MG63 (cell line): ENCODE results near the gene PRKD3. TPM values are rescaled to one million over a fixed set of nuclear protein-coding genes. Genes with fewer than 3 reads are reported as not detected.

ENCODE experiments used
- DNase-seq: peaks from one replicate; pipeline ENCODE4 v3.0.0-alpha.2; 2020
- H3K27me3 ChIP-seq: fragments of 250-450 bp; sonication (Bioruptor Pico); 2 replicates; pipeline ENCODE4 v1.5.1; 2020; ENCODE audit warnings: mild to moderate bottlenecking, moderate library complexity
- H3K36me3 ChIP-seq: fragments of 250-450 bp; sonication (Bioruptor Pico); 2 replicates; pipeline ENCODE4 v1.5.1; 2020; ENCODE audit warnings: mild to moderate bottlenecking, moderate library complexity
- H3K4me3 ChIP-seq: fragments of 250-450 bp; sonication (Bioruptor Pico); 2 replicates; pipeline ENCODE4 v1.5.1; 2020; ENCODE audit warnings: mild to moderate bottlenecking, moderate library complexity
- H3K9me3 ChIP-seq: fragments of 250-450 bp; sonication (Bioruptor Pico); 2 replicates; pipeline ENCODE4 v1.5.1; 2020; ENCODE audit warnings: mild to moderate bottlenecking, moderate library complexity
- total RNA-seq: library from RNA; depleted of rRNA; stranded (reverse); fragments of >200 nt; shearing (Covaris generic); gene quantifications from 2 replicates; pipeline ENCODE4 v1.2.3, GENCODE V29; 2014; ENCODE audit warnings: low replicate concordance

The PRKD3 gene
- total RNA-seq, 1 experiment from 2014 or later, result 27.8 TPM

DNA sequence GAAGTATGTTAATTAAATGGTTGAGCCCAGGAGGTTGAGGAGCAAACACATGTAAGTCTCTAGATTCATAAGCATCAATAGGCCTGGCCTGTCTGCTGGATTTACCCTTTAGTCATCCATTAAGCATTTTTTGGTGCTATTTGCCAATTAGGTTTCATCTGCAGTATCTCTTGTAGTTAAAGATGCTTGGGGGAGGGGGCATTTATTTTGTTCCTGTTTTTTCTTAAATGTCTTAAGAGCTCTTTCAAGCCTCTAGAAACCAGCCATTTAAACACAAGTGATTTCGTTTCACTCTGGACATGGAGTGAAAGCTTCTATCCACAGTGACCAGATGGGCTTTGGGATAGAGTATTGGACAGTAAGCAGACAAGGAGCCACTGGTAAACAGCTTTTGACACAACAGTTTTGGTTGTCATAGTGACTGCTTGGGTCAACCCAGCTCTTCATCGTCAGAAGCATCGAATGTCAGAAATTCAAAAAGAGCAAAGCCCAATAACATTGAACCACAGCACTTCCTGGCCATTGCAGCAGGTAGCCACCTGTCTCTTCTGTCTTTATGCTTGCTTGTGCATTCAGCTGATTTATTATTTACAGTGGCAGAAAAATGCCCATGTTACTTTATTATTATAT lies 24.7 kb upstream of the PRKD3 start:
- no peak overlapping the region for H3K4me3 ChIP-seq
- no peak for DNase-seq
- H3K27me3 ChIP-seq, result no peaks in the 10 kb centered on the region
- no peaks in the 10 kb centered on the region for H3K9me3 ChIP-seq
- no peaks in the 10 kb centered on the region for H3K36me3 ChIP-seq

DNA sequence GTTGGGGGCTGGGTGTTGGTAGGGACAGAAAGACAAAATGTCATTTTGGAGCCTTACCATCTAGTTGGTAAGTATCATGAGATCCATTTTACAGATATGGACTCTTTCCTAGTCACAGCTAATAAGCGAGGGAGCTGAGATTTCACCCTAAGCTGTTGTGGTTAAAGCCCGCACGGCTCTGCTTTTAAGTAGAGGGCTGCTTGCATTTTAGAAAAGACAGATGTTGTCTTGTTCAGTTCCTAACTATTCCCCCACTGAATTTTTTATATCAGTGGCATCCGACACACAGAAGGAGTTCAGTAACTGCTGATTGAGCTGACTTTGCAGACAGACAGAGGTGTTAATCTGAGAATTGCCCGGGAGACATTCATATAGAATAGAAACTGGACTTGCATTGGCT lies 23.5 kb upstream of the PRKD3 start:
- DNase-seq, result no peak

GRCh38 chr2:37344453-37345361 lies 20.1 kb upstream of the PRKD3 start, which contains the start of gene QPCT:
TSS of gene QPCT (plus strand) at chr2:37344630. CDS start at chr2:37344732, 102 bp downstream.
- Histone ChIP-seq H3K36me3 (no peaks in the 10 kb centered on the region), H3K4me3 (peak within 1 kb of the TSS; percentile 46), H3K9me3 (no peaks in the 10 kb centered on the region), H3K27me3 (no peaks in the 10 kb centered on the region)
- DNase-seq, result peak; percentile 53

More for the DNA sequence above, 23.5 kb upstream of the PRKD3 start:
- no peaks in the 10 kb centered on the region for H3K27me3 ChIP-seq
- H3K9me3 ChIP-seq, result no peaks in the 10 kb centered on the region
- H3K4me3 ChIP-seq, result no peak overlapping the region
- H3K36me3 ChIP-seq, result no peaks in the 10 kb centered on the region

DNA sequence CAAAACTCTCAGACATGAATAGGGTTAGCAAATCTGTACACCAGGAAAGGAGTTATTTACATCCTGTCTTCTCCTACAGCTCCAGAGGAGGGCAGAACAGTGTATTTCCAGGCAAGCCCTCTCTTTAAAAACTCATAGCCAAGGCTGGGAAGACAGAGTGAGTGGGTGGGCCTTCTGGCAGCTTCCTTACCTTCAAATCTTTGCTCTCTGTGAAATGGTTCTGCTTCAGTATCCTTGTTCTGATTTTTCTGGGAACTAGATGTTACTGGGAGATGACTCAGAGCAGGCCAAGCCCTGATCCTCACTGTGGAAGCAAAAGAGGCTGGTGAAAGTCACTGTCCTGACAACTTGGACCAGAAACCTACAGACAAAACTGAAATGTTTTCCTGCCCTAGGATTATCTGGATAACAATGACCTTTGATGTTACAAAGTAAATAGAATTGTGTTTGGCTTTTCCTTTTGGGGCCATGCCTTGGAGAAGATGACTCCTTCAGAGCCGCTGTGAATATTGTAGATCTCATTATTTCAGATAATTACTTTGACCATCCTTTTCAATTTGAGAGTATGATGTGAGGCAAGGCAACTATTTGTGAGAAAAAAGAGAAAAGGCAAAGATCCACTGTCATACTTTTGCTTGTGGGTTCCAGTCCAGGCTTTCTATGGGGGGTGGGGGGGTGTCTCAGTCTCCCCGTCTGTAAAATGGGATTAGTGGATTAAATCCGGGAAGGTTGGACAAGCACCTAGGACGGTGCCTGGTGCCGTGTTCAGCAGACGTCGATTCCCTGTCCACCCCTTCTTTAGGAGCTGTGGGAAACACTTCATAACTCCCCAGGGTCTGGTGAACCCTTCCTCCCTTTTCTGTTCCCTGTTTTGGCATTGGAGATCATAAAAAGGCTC lies 19.2 kb upstream of the PRKD3 start:
- Histone ChIP-seq H3K4me3 (peak overlapping the region; percentile 46; the same call in 1 of the 2 replicates), H3K36me3 (no peaks in the 10 kb centered on the region)
- DNase-seq, result peak; percentile 66

DNA sequence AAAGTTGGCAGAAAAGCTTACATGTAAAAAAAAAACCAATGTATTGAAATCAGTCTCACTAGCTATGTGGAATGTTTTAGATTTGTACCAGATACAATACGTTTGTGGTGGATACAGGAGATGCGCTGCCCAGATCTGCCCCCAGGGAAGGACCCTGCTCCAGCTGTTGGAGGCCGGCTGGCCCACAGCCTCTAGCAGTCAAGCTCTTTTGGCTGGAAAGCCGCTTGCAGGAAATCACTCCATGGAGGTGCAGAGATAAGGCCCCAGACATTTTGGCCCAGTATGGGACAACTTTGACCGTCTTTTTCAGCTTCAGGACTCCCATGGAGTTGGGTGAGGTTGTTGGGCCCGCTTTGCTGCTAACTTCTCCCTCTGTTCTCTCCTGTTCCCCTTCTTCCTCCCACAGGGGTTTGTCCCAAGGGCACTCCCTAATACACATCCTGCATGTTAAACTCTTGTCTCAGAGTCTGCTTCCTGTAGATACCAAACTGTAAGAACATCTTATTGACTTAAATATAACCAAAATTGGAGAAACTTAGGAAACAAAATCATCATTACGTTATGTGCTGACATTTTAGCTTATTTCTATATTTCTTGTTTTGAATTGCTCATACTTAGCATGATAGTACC lies 18.1 kb upstream of the PRKD3 start:
- no peaks in the 10 kb centered on the region for H3K27me3 ChIP-seq
- no peaks in the 10 kb centered on the region for H3K9me3 ChIP-seq

More for the DNA sequence above, 19.2 kb upstream of the PRKD3 start:
- H3K9me3 ChIP-seq, result no peaks in the 10 kb centered on the region
- H3K27me3 ChIP-seq, result no peaks in the 10 kb centered on the region

GRCh38 chr2:37340637-37341036 lies 16.0 kb upstream of the PRKD3 start:
- H3K27me3 ChIP-seq, result no peaks in the 10 kb centered on the region
- no peaks in the 10 kb centered on the region for H3K9me3 ChIP-seq
- no peak for DNase-seq
- no peak overlapping the region for H3K4me3 ChIP-seq
- no peaks in the 10 kb centered on the region for H3K36me3 ChIP-seq

More for the DNA sequence above, 18.1 kb upstream of the PRKD3 start:
- Histone ChIP-seq H3K36me3 (no peaks in the 10 kb centered on the region), H3K4me3 (no peak overlapping the region)
- DNase-seq, result no peak

GRCh38 chr2:37338933-37339332 lies 14.3 kb upstream of the PRKD3 start:
- H3K27me3 ChIP-seq, result no peaks in the 10 kb centered on the region
- H3K4me3 ChIP-seq, result no peak overlapping the region
- no peaks in the 10 kb centered on the region for H3K36me3 ChIP-seq

DNA sequence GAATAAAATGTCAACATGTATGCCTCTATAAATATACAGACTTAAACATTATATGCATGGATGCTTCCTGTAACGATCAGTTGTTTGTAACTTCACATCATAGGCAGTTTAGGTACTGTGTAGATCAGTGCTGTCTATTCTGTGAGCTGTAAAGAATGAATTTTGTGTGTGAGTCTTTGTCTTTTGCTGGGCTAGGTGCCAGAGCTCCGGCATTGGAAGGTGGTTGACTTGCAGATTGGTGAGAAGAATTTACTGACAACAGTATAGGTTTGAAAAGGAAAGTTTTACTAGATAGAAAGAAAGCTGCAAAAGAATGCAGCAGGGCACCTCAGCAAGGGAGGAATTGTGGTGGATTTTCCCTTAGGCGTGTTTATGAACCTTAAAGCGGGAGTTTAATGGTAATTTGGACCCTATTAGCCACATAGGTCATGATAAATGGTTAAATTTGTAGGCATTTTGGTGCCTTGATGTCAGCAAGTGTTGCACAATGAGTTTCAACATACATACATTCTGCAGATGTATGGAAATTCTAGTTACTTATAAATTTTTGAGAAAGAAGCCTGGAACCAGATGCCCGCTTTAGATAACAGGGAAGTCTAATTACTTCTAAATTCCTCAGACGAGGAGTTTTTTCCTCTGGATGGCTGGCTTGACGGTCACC lies 13.1 kb upstream of the PRKD3 start:
- Histone ChIP-seq H3K9me3 (no peaks in the 10 kb centered on the region), H3K27me3 (no peaks in the 10 kb centered on the region), H3K4me3 (no peak overlapping the region), H3K36me3 (no peaks in the 10 kb centered on the region)
- DNase-seq, result no peak

More at GRCh38 chr2:37338933-37339332, 14.3 kb upstream of the PRKD3 start:
- no peak for DNase-seq
- H3K9me3 ChIP-seq, result no peaks in the 10 kb centered on the region

DNA sequence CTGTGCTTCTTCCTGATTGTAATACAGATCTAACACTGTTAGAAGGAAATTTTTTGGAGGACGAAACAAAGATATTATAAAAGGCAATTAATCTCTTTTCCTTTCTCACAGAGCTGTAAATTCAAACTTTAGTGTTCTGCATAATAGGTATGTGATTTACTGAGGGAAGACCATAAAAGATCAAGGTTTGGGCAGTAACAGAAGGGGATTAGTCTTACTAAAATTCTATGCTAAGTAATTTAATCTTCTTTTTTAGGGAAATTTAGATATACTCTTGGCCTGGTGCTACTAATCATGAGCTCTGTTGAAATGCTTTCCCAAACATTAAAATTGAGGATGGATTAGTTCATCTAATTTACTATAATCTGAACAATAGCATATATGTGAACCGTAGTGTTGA lies 11.0 kb upstream of the PRKD3 start:
- no peaks in the 10 kb centered on the region for H3K27me3 ChIP-seq
- no peaks in the 10 kb centered on the region for H3K36me3 ChIP-seq
- DNase-seq, result no peak
- H3K4me3 ChIP-seq, result no peak overlapping the region
- H3K9me3 ChIP-seq, result no peaks in the 10 kb centered on the region

GRCh38 chr2:37333256-37333655 lies 8.6 kb upstream of the PRKD3 start:
- no peak for DNase-seq

GRCh38 chr2:37332560-37332959 lies 7.9 kb upstream of the PRKD3 start:
- Histone ChIP-seq H3K27me3 (no peaks in the 10 kb centered on the region), H3K9me3 (no peaks in the 10 kb centered on the region)
- no peak for DNase-seq

More at GRCh38 chr2:37333256-37333655, 8.6 kb upstream of the PRKD3 start:
- Histone ChIP-seq H3K9me3 (no peaks in the 10 kb centered on the region), H3K4me3 (no peak overlapping the region), H3K36me3 (no peaks in the 10 kb centered on the region), H3K27me3 (no peaks in the 10 kb centered on the region)

DNA sequence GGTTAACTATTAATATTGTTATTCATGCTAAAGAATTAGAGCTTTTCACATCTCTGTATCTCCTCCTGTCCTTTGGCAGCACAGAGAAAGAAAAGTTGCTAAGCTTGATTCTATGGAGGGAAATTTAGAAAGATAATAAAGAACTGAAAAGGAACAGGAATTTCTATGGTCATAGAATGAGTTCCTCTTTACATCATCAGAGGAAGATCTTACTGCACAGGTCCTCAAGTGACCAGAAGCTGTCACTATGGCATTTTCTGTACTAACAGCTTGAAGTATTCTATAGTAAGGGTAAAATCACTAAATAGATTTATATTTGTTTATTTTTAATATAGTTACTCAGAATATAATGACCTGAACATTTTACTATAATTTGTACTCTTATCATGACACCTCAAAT lies 6.0 kb upstream of the PRKD3 start:
- Histone ChIP-seq H3K27me3 (no peaks in the 10 kb centered on the region), H3K9me3 (no peaks in the 10 kb centered on the region), H3K36me3 (no peaks in the 10 kb centered on the region), H3K4me3 (no peak overlapping the region)
- no peak for DNase-seq

More at GRCh38 chr2:37332560-37332959, 7.9 kb upstream of the PRKD3 start:
- H3K36me3 ChIP-seq, result no peaks in the 10 kb centered on the region
- no peak overlapping the region for H3K4me3 ChIP-seq

DNA sequence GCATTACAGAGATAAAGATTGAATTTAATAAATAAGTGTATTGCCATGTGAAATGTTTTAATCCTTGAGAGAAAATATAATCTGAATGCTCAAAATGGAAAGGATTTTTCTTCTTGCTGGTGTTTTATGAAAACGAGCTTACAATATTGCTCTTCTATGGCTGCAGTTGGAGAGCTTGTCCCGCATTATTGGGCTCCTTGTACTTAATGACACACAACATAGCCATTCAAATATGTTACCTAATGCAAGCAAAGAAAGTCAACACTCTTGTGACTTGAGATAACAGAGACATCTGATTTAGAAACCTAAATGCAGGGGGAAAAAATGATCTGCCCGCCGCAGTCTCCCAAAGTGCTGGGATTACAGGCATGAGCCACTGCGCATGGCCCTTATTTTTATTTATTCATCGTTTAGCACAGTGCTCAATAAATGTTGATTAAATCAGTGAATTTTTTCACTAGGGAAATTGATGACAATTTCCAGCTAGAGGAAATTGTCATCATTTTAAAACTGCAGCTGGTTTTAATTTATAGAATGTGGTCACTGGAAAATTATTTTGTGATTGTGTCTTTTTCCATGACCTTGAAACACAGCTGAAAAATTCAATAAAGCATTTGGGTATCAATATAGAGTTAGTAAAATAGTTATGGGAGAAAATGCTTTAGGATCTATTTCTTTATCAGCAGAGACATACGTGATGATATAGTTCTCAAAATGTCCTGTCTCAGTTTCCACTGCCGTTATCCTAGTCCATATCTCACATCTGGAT lies 2.4 kb upstream of the PRKD3 start:
- no peaks in the 10 kb centered on the region for H3K9me3 ChIP-seq
- H3K27me3 ChIP-seq, result no peaks in the 10 kb centered on the region
- no peak for DNase-seq
- peak overlapping the region; percentile 73 for H3K4me3 ChIP-seq
- H3K36me3 ChIP-seq, result no peaks in the 10 kb centered on the region

- H3K4me3 ChIP-seq, result peak overlapping the region; percentile 73
- H3K36me3 ChIP-seq, result peaks cover 3% of the 10 kb centered on the region; the same call in 1 of the 2 replicates
- DNase-seq, result peak; percentile 64
- H3K27me3 ChIP-seq, result no peaks in the 10 kb centered on the region
- H3K9me3 ChIP-seq, result no peaks in the 10 kb centered on the region
These were observed 1.7 kb upstream of the PRKD3 start for GRCh38 chr2:37326285-37326684.

DNA sequence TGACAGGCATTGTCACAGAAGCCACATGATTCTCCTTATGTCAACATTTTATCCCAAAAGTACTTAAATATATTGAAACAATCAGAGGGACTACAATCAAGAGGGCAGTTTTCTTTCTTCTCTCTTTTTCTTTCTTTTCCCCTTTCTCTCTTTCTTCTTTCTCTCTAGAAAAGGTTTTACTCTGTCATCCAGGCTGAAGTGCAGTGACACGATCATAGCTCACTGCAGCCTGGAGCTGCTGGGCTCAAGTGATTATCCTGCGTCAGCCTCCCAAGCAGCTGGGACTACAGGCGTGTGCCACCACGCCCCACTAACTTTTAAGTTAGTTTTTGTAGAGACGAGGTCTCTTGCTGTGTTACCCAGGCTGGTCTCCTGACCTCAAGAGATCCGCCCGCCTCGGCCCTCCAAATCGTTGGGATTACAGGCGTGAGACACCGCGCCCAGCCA lies 1.0 kb upstream of the PRKD3 start:
- DNase-seq, result peak; percentile 19
- Histone ChIP-seq H3K27me3 (no peaks in the 10 kb centered on the region), H3K36me3 (peaks cover 7% of the 10 kb centered on the region), H3K9me3 (no peaks in the 10 kb centered on the region), H3K4me3 (peak overlapping the region; percentile 73)
